Natural killer cell (primary cell): ENCODE data around the gene DAZL. TPM values are rescaled to one million over a fixed set of nuclear protein-coding genes. Genes with fewer than 3 reads are reported as not detected.

Experiments used
- ATAC-seq, 3 donors: fragments of 150-1000 bp in 2 of 3; fragments of 200-7000 bp in 1 of 3; cut with Tn5 transposase; 1 replicate in 1 of 3; 2 replicates in 2 of 3; pipeline ENCODE4 v1.10.0; 2021; ENCODE audit warnings: mild to moderate bottlenecking in 2 of 3, moderate library complexity in 2 of 3
- DNase-seq, 2 donors: peaks; one replicate each; pipeline versions ENCODE4 v3.0.0 to v3.0.0-alpha.2; 2013 to 2021; ENCODE audit warnings: mixed read lengths in 1 of 2
- H3K27ac ChIP-seq: one replicate; pipeline ENCODE4 v1.5.1; 2013; ENCODE audit warnings: mild to moderate bottlenecking, low read length
- H3K27me3 ChIP-seq: one replicate; pipeline ENCODE4 v1.6.1; 2013; ENCODE audit warnings: low read length; ENCODE audit not compliant: control insufficient read depth, insufficient read depth
- H3K36me3 ChIP-seq: one replicate; pipeline ENCODE4 v1.6.1; 2013; ENCODE audit warnings: low read length; ENCODE audit not compliant: control insufficient read depth, insufficient read depth
- H3K4me1 ChIP-seq: one replicate; pipeline ENCODE4 v1.6.1; 2013; ENCODE audit warnings: low read length; ENCODE audit not compliant: control insufficient read depth, insufficient read depth
- H3K4me3 ChIP-seq: one replicate; pipeline ENCODE4 v1.5.1; 2013; ENCODE audit warnings: low read length
- H3K9me3 ChIP-seq: one replicate; pipeline ENCODE4 v1.6.1; 2013; ENCODE audit warnings: low read length; ENCODE audit not compliant: control insufficient read depth, insufficient read depth
- H3K27ac Mint-ChIP-seq, 2 donors: one replicate each; pipeline ENCODE4 v1.8.0; 2022; ENCODE audit warnings: mild to moderate bottlenecking in 2 of 2, mixed read lengths in 2 of 2, moderate library complexity in 1 of 2
- H3K27me3 Mint-ChIP-seq, 2 donors: one replicate each; pipeline ENCODE4 v1.8.0; 2022; ENCODE audit warnings: low read depth in 2 of 2, mixed read lengths in 2 of 2
- H3K36me3 Mint-ChIP-seq: one replicate; pipeline ENCODE4 v1.8.0; 2022; ENCODE audit warnings: mixed read lengths
- H3K4me1 Mint-ChIP-seq, 2 donors: one replicate each; pipeline ENCODE4 v1.8.0; 2022; ENCODE audit warnings: mixed read lengths in 2 of 2
- H3K4me3 Mint-ChIP-seq: one replicate; pipeline ENCODE4 v1.8.0; 2022; ENCODE audit warnings: mild to moderate bottlenecking, moderate library complexity, mixed read lengths
- H3K9me3 Mint-ChIP-seq, 2 donors: one replicate each; pipeline ENCODE4 v1.8.0; 2022; ENCODE audit warnings: mixed read lengths in 2 of 2
- WGBS: methylation state at CpG from one replicate; pipeline ENCODE4 v1.1.7; 2013; ENCODE audit warnings: missing lambda C conversion rate; ENCODE audit not compliant: insufficient coverage; 5-methylcytosine and 5-hydroxymethylcytosine counted together
- intact Hi-C: fragments of 100-400 bp; cut with micrococcal nuclease; formaldehyde crosslinking; loops from one replicate; pipeline ENCODE4 v1.14.2; 2022
- total RNA-seq, 4 donors: library from RNA; stranded (reverse); fragments of 120-200 nt in 1 of 4; gene quantifications; one replicate each; pipeline versions ENCODE4 v1.2.3 to v1.2.4, GENCODE V29; 2013 to 2022
- TF ChIP-seq, protein P1 (sequence below): fragments of 200-600 bp; IDR thresholded peaks from one replicate; pipeline ENCODE4 v1.8.0; 2022; ENCODE audit warnings: antibody characterized with exemption

DAZL gene
- total RNA-seq, 3 donors from 2014 or later (not counting 1 experiment from before 2014, with no cell fraction given): not detected

DNA sequence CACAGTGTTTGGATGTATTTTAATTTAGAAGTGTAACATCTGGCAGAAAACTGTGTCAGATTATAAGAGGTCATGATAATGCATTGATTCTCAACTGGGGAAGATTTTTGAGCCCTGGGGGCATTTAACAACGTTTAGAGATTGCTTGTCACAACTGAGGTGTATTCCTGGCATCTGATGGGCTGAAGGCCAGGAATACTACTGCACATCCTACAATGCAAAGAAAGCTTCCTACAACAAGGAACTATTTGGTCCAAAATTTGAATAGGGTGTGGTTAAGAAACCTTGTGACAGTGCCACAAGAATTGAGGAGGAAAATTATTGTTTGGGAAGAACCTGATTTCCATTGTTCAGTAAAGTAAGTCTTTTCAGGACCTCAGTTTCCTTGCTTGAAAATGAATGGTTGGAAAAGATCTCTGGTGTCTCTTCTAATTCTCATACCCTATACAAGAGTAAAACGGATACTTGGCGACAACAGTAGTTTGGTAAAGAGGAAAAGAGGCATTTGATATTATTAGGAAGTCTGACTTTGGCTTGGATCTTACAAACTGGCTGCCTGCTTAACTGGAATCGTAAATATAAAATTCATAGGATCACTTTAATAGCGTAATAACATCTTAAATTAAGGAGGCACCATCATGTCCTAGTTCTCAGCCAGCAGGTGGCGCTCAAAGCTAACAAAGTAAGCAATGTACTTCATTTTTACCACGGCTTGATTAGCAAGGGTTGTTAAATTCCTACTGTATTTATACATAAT lies 4.3 kb downstream of the DAZL start:
- H3K9me3 Mint-ChIP-seq: no peaks in the 10 kb centered on the region
- no peaks in the 10 kb centered on the region for H3K36me3 Mint-ChIP-seq
- H3K9me3 ChIP-seq: peaks cover 2% of the 10 kb centered on the region
- H3K27ac ChIP-seq: no peak overlapping the region
- H3K36me3 ChIP-seq: no peaks in the 10 kb centered on the region
- peaks cover 5 to 21% of the 10 kb centered on the region in 2 donors for H3K27me3 Mint-ChIP-seq
- WGBS: 6% methylated on average over 4 of the region's 7 CpGs
- H3K4me3 ChIP-seq: no peak overlapping the region
- H3K4me3 Mint-ChIP-seq: no peak overlapping the region
- ATAC-seq (peak; percentile 63 to 75 (median 74)), DNase-seq (peak; percentile 75 to 93)
- no peak overlapping the region for H3K27ac Mint-ChIP-seq
- TF ChIP-seq, protein P1, sequence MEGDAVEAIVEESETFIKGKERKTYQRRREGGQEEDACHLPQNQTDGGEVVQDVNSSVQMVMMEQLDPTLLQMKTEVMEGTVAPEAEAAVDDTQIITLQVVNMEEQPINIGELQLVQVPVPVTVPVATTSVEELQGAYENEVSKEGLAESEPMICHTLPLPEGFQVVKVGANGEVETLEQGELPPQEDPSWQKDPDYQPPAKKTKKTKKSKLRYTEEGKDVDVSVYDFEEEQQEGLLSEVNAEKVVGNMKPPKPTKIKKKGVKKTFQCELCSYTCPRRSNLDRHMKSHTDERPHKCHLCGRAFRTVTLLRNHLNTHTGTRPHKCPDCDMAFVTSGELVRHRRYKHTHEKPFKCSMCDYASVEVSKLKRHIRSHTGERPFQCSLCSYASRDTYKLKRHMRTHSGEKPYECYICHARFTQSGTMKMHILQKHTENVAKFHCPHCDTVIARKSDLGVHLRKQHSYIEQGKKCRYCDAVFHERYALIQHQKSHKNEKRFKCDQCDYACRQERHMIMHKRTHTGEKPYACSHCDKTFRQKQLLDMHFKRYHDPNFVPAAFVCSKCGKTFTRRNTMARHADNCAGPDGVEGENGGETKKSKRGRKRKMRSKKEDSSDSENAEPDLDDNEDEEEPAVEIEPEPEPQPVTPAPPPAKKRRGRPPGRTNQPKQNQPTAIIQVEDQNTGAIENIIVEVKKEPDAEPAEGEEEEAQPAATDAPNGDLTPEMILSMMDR: peak; percentile 92
- intact Hi-C loops: loop anchor here (1.0 to 5.0 kb wide), 3 partner anchors 551 to 812 kb away; no protein-coding TSS in a partner anchor
- no peaks in the 10 kb centered on the region for H3K4me1 ChIP-seq
- H3K4me1 Mint-ChIP-seq: peaks cover 0 to 7% of the 10 kb centered on the region in 2 donors
- no peaks in the 10 kb centered on the region for H3K27me3 ChIP-seq

DNA sequence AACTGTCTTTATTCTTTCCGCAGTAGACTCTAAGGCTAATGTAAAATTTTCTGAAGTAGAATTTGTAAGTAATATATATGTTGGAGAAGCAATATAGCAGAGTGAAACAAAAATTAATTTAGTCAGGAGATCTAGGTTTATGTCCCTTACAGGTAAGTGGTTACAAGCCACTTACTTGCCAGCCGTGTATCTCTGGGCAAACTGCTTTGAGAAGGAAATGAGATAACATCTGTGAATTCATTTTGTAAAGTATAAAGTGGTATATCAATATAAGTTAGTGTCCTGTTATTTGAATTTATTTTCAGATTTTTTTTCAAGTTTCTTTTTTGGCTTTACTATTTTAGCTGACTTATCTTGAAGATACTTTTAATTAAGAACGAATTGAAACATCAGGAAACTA lies 5.5 kb downstream of the DAZL start:
- intact Hi-C loops: loop anchor here (5.0 kb wide), 1 partner anchor 553 kb away; no protein-coding TSS in a partner anchor
- DNase-seq: peak in 1 of 2 donors; percentile 9
- ATAC-seq: no peak
- no peak overlapping the region for H3K27ac ChIP-seq
- H3K27me3 Mint-ChIP-seq: peaks cover 5 to 27% of the 10 kb centered on the region in 2 donors
- no peaks in the 10 kb centered on the region for H3K27me3 ChIP-seq
- no peaks in the 10 kb centered on the region for H3K36me3 ChIP-seq
- no peaks in the 10 kb centered on the region for H3K9me3 ChIP-seq
- H3K9me3 Mint-ChIP-seq: no peaks in the 10 kb centered on the region
- no peaks in the 10 kb centered on the region for H3K4me1 ChIP-seq
- no peak overlapping the region for H3K4me3 ChIP-seq
- H3K36me3 Mint-ChIP-seq: no peaks in the 10 kb centered on the region
- no peak overlapping the region for H3K4me3 Mint-ChIP-seq
- no peak overlapping the region for H3K27ac Mint-ChIP-seq
- peaks cover 0 to 7% of the 10 kb centered on the region in 2 donors for H3K4me1 Mint-ChIP-seq
- 0% methylated on average over 1 of the region's 3 CpGs for WGBS
- TF ChIP-seq, protein P1: no peak

- no peaks in the 10 kb centered on the region for H3K36me3 Mint-ChIP-seq
- H3K27me3 Mint-ChIP-seq: peaks cover 5 to 25% of the 10 kb centered on the region in 2 donors
- Histone ChIP-seq H3K27ac (no peak overlapping the region), H3K4me3 (no peak overlapping the region), H3K4me1 (no peaks in the 10 kb centered on the region), H3K36me3 (no peaks in the 10 kb centered on the region), H3K9me3 (no peaks in the 10 kb centered on the region), H3K27me3 (no peaks in the 10 kb centered on the region)
- TF ChIP-seq, protein P1: no peak
- intact Hi-C loops: loop anchor here (1.0 kb wide), 1 partner anchor 811 kb away; no protein-coding TSS in a partner anchor
- DNase-seq (no peak), ATAC-seq (no peak)
- peaks cover 0 to 7% of the 10 kb centered on the region in 2 donors for H3K4me1 Mint-ChIP-seq
- H3K9me3 Mint-ChIP-seq: no peaks in the 10 kb centered on the region
- no peak overlapping the region for H3K4me3 Mint-ChIP-seq
- H3K27ac Mint-ChIP-seq: no peak overlapping the region
- 67% methylated on average over 3 of the region's 5 CpGs for WGBS
These were observed 8.7 kb downstream of the DAZL start for GRCh38 chr3:16596352-16597032.
